GM12874 (cell line): ENCODE data around the gene PPP1R12A.

Experiments used
- CTCF ChIP-seq: IDR thresholded peaks from 2 replicates; pipeline ENCODE4 v1.5.1; 2011; ENCODE audit warnings: low read depth, mild to moderate bottlenecking, control low read depth, low read length, moderate library complexity; ENCODE audit not compliant: insufficient read depth

PPP1R12A gene

GRCh38 chr12:79835377-79835843 is 99.5 kb downstream of the PPP1R12A start:
- TF ChIP-seq CTCF = no peak

- TF ChIP-seq CTCF = no peak
These were observed 100.1 kb downstream of the PPP1R12A start for GRCh38 chr12:79834712-79835376.

GRCh38 chr12:79830440-79830839 is 104.5 kb downstream of the PPP1R12A start:
- TF ChIP-seq CTCF = no peak

GRCh38 chr12:79828924-79829323 is 106.0 kb downstream of the PPP1R12A start:
- no peak for TF ChIP-seq CTCF

- TF ChIP-seq CTCF = no peak
These were observed 107.4 kb downstream of the PPP1R12A start for GRCh38 chr12:79827484-79827883.

GRCh38 chr12:79826267-79827128 is 108.4 kb downstream of the PPP1R12A start:
- TF ChIP-seq CTCF = no peak

- TF ChIP-seq CTCF = no peak
These were observed 112.4 kb downstream of the PPP1R12A start for GRCh38 chr12:79822475-79822874.
